Measurements from ENCODE around the gene ENTREP3.

Gene ENTREP3

DNA sequence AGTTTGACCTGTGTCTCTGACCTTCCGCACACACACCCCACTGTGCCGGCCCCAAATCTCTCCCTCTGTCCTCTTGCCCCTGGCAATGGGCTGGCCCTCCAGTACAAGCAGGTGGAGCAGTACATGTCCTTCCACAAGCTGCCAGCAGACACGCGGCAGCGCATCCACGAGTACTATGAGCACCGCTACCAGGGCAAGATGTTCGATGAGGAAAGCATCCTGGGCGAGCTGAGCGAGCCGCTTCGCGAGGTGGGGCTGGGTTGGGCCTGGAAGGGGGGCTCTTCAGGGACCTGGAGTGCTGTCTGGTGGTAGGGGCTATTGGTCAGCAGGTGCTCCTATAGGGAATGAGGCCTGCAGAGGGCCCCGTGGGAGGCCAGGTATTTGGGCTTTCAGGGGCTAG, 29.8 kb upstream of the ENTREP3 start:
- Histone ChIP-seq H3K4me3 (replicated peaks; ENCODE audit: insufficient read depth, low read length) (no peak overlapping the region), H3K27me3 (ENCODE audit: insufficient read depth, poor library complexity, severe bottlenecking) (no peaks in the 10 kb centered on the region), H3K27ac (replicated peaks) (no peak overlapping the region)
- no peak for DNase-seq (ENCODE audit: low read depth in 1 of 2, low spot score in 1 of 2)
- TF ChIP-seq, protein P1, sequence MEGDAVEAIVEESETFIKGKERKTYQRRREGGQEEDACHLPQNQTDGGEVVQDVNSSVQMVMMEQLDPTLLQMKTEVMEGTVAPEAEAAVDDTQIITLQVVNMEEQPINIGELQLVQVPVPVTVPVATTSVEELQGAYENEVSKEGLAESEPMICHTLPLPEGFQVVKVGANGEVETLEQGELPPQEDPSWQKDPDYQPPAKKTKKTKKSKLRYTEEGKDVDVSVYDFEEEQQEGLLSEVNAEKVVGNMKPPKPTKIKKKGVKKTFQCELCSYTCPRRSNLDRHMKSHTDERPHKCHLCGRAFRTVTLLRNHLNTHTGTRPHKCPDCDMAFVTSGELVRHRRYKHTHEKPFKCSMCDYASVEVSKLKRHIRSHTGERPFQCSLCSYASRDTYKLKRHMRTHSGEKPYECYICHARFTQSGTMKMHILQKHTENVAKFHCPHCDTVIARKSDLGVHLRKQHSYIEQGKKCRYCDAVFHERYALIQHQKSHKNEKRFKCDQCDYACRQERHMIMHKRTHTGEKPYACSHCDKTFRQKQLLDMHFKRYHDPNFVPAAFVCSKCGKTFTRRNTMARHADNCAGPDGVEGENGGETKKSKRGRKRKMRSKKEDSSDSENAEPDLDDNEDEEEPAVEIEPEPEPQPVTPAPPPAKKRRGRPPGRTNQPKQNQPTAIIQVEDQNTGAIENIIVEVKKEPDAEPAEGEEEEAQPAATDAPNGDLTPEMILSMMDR (IDR thresholded peaks at IDR 0.05; ENCODE audit: insufficient read depth, low read length): no peak
- TF ChIP-seq POLR2AphosphoS5 (IDR thresholded peaks at IDR 0.05; ENCODE audit: low read depth): no peak
- TF ChIP-seq, protein P2, sequence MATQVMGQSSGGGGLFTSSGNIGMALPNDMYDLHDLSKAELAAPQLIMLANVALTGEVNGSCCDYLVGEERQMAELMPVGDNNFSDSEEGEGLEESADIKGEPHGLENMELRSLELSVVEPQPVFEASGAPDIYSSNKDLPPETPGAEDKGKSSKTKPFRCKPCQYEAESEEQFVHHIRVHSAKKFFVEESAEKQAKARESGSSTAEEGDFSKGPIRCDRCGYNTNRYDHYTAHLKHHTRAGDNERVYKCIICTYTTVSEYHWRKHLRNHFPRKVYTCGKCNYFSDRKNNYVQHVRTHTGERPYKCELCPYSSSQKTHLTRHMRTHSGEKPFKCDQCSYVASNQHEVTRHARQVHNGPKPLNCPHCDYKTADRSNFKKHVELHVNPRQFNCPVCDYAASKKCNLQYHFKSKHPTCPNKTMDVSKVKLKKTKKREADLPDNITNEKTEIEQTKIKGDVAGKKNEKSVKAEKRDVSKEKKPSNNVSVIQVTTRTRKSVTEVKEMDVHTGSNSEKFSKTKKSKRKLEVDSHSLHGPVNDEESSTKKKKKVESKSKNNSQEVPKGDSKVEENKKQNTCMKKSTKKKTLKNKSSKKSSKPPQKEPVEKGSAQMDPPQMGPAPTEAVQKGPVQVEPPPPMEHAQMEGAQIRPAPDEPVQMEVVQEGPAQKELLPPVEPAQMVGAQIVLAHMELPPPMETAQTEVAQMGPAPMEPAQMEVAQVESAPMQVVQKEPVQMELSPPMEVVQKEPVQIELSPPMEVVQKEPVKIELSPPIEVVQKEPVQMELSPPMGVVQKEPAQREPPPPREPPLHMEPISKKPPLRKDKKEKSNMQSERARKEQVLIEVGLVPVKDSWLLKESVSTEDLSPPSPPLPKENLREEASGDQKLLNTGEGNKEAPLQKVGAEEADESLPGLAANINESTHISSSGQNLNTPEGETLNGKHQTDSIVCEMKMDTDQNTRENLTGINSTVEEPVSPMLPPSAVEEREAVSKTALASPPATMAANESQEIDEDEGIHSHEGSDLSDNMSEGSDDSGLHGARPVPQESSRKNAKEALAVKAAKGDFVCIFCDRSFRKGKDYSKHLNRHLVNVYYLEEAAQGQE (IDR thresholded peaks at IDR 0.05; ENCODE audit: insufficient replicate concordance, low read depth): no peak
- no peak for TF ChIP-seq SPI1 (IDR thresholded peaks at IDR 0.05; ENCODE audit: borderline replicate concordance, low read depth)
- no peak for TF ChIP-seq GABPA (IDR thresholded peaks at IDR 0.05; ENCODE audit: low read depth)

DNA sequence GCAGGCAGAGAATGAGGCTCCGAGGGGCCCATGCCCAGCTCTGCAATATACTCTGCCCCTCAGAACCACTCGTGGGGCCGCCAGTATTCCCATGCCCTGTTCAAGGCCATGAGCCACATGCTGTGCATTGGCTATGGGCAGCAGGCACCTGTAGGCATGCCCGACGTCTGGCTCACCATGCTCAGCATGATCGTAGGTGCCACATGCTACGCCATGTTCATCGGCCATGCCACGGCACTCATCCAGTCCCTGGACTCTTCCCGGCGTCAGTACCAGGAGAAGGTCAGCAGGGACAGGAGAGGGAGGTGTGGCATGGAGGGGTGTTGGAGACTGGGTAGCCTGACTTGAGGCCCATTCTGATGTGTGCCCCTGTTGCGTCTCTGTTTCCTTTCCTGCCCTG, 29.2 kb upstream of the ENTREP3 start:
- Histone ChIP-seq H3K4me3 (replicated peaks; ENCODE audit: insufficient read depth, low read length) (no peak overlapping the region), H3K27me3 (ENCODE audit: insufficient read depth, poor library complexity, severe bottlenecking) (no peaks in the 10 kb centered on the region), H3K27ac (replicated peaks) (no peak overlapping the region)
- TF ChIP-seq GABPA (IDR thresholded peaks at IDR 0.05; ENCODE audit: low read depth) (no peak), SPI1 (IDR thresholded peaks at IDR 0.05; ENCODE audit: borderline replicate concordance, low read depth) (no peak), POLR2AphosphoS5 (IDR thresholded peaks at IDR 0.05; ENCODE audit: low read depth) (no peak)
- TF ChIP-seq, protein P1 (IDR thresholded peaks at IDR 0.05; ENCODE audit: insufficient read depth, low read length): no peak
- TF ChIP-seq, protein P2 (IDR thresholded peaks at IDR 0.05; ENCODE audit: insufficient replicate concordance, low read depth): no peak
- no peak for DNase-seq (ENCODE audit: low read depth in 1 of 2, low spot score in 1 of 2)

DNA sequence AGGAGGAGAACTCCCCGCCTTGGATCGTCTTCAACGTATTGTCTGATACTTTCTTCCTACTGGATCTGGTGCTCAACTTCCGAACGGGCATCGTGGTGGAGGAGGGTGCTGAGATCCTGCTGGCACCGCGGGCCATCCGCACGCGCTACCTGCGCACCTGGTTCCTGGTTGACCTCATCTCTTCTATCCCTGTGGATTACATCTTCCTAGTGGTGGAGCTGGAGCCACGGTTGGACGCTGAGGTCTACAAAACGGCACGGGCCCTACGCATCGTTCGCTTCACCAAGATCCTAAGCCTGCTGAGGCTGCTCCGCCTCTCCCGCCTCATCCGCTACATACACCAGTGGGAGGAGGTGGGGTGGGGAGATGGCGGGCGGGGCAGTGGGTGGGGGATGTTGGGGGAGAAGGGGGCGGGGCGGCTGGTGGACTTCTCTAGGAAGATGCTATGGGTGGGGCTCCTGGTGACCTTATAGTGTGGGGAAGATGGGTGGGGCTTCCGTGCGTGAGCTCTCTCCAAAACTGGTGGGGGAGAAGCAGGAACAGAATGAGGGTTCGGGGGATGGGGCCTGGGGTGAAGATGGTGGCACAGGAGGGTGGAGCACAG, 27.3 kb upstream of the ENTREP3 start:
- no peak overlapping the region for H3K4me3 ChIP-seq (replicated peaks; ENCODE audit: insufficient read depth, low read length)
- no peaks in the 10 kb centered on the region for H3K27me3 ChIP-seq (ENCODE audit: insufficient read depth, poor library complexity, severe bottlenecking)
- no peak overlapping the region for H3K27ac ChIP-seq (replicated peaks)
- TF ChIP-seq POLR2AphosphoS5 (IDR thresholded peaks at IDR 0.05; ENCODE audit: low read depth) (no peak), GABPA (IDR thresholded peaks at IDR 0.05; ENCODE audit: low read depth) (no peak), SPI1 (IDR thresholded peaks at IDR 0.05; ENCODE audit: borderline replicate concordance, low read depth) (no peak)
- TF ChIP-seq, protein P1 (IDR thresholded peaks at IDR 0.05; ENCODE audit: insufficient read depth, low read length): no peak
- TF ChIP-seq, protein P2 (IDR thresholded peaks at IDR 0.05; ENCODE audit: insufficient replicate concordance, low read depth): no peak
- no peak for DNase-seq (ENCODE audit: low read depth in 1 of 2, low spot score in 1 of 2)
